GM23248 (cell line): Measurements from ENCODE around the gene RNU4-1. TPM values are rescaled to one million over a fixed set of nuclear protein-coding genes. Genes with fewer than 3 reads are reported as not detected.

Experiments
- DNase-seq: peaks from one replicate; pipeline ENCODE4 v3.0.0-alpha.2; 2015
- H2AFZ ChIP-seq: fragments of 200-600 bp; sonication (generic); 2 replicates; pipeline ENCODE4 v1.6.1; 2016; ENCODE audit warnings: antibody characterized with exemption
- H3F3A ChIP-seq: fragments of 200-600 bp; sonication (generic); 2 replicates; pipeline ENCODE4 v1.6.1; 2016; ENCODE audit warnings: mild to moderate bottlenecking, antibody characterized with exemption, mixed run types; ENCODE audit not compliant: insufficient read depth
- H3K27ac ChIP-seq: fragments of 200-600 bp; sonication (generic); 2 replicates; pipeline ENCODE4 v1.5.1; 2016; ENCODE audit warnings: mild to moderate bottlenecking
- H3K27me3 ChIP-seq: fragments of 200-600 bp; sonication (generic); replicated peaks from 2 replicates; pipeline ENCODE4 v1.6.1; 2016; ENCODE audit warnings: mild to moderate bottlenecking; ENCODE audit not compliant: insufficient read depth
- H3K36me3 ChIP-seq: fragments of 200-600 bp; sonication (generic); 2 replicates; pipeline ENCODE4 v1.6.1; 2016; ENCODE audit warnings: low read depth, mild to moderate bottlenecking
- H3K4me1 ChIP-seq: fragments of 200-600 bp; sonication (generic); 2 replicates; pipeline ENCODE4 v1.6.1; 2016; ENCODE audit warnings: mild to moderate bottlenecking; ENCODE audit not compliant: insufficient read depth
- H3K4me2 ChIP-seq: fragments of 200-600 bp; sonication (generic); one replicate; pipeline ENCODE4 v1.6.1; 2016; ENCODE audit warnings: mild to moderate bottlenecking; ENCODE audit not compliant: unreplicated experiment
- H3K4me3 ChIP-seq: fragments of 200-600 bp; sonication (generic); 2 replicates; pipeline ENCODE4 v1.5.1; 2016; ENCODE audit warnings: mild to moderate bottlenecking
- H3K79me2 ChIP-seq: fragments of 200-600 bp; sonication (generic); 2 replicates; pipeline ENCODE4 v1.6.1; 2016; ENCODE audit warnings: mild to moderate bottlenecking; ENCODE audit not compliant: insufficient read depth
- H3K9ac ChIP-seq: fragments of 200-600 bp; sonication (generic); 2 replicates; pipeline ENCODE4 v1.6.1; 2016; ENCODE audit warnings: mild to moderate bottlenecking
- H3K9me2 ChIP-seq: fragments of 200-600 bp; sonication (generic); 2 replicates; pipeline ENCODE4 v1.6.1; 2016; ENCODE audit warnings: mixed run types, mild to moderate bottlenecking, moderate library complexity; ENCODE audit not compliant: insufficient read depth
- H3K9me3 ChIP-seq: fragments of 200-600 bp; sonication (generic); one replicate; pipeline ENCODE4 v1.6.1; 2017; ENCODE audit warnings: low read depth
- H4K20me1 ChIP-seq: fragments of 200-600 bp; sonication (generic); 2 replicates; pipeline ENCODE4 v1.6.0; 2016; ENCODE audit not compliant: insufficient read depth
- EZH2 ChIP-seq: fragments of 200-600 bp; sonication (generic); IDR thresholded peaks from 2 replicates; pipeline ENCODE4 v1.6.1; 2018; ENCODE audit warnings: antibody characterized with exemption, mild to moderate bottlenecking; ENCODE audit not compliant: insufficient read depth, poor library complexity, severe bottlenecking
- EZH2phosphoT487 ChIP-seq: fragments of 200-600 bp; sonication (generic); IDR thresholded peaks from 2 replicates; pipeline ENCODE4 v1.6.1; 2018; ENCODE audit warnings: antibody characterized with exemption, moderate library complexity, mild to moderate bottlenecking, low read depth; ENCODE audit not compliant: insufficient read depth
- WGBS, 2 experiments: methylation state at CpG; one replicate each; pipeline ENCODE4 v1.1.6; 2015 to 2017; ENCODE audit warnings: low lambda C conversion rate in 2 of 2, low coverage in 1 of 2; ENCODE audit errors: missing lambda C conversion rate in 2 of 2; 5-methylcytosine and 5-hydroxymethylcytosine counted together
- in situ Hi-C: fragments of 300-500 bp; cut with MboI; formaldehyde crosslinking; loops from 2 replicates; pipeline ENCODE4 v1.15.0; 2020
- polyA plus RNA-seq: library from polyadenylated mRNA; unstranded; fragments of >200 nt; fragmentation: Nextera tagmentation; extraction: Ambion mirVana; gene quantifications from 2 replicates; pipeline ENCODE4 v1.2.1, GENCODE V29; 2016
- total RNA-seq: library from RNA; depleted of rRNA; stranded (reverse); fragments of >200 nt; shearing (Covaris generic); gene quantifications from 2 replicates; pipeline ENCODE4 v1.2.3, GENCODE V29; 2014

RNU4-1 gene
- total and polyA plus RNA-seq, 2 experiments from 2014 or later: not detected

GRCh38 chr12:120266180-120266870, 26.7 kb downstream of the RNU4-1 start:
- 33 to 38% methylated on average over 8 of the region's 8 CpGs for WGBS, 2 experiments
- H4K20me1 ChIP-seq: no peaks in the 10 kb centered on the region
- H3K4me1 ChIP-seq: peaks cover 16% of the 10 kb centered on the region
- no peak overlapping the region for H3K9ac ChIP-seq
- no peaks in the 10 kb centered on the region for H3K9me2 ChIP-seq
- no peaks in the 10 kb centered on the region for H3K27me3 ChIP-seq
- H3K4me3 ChIP-seq: no peak overlapping the region
- H3K9me3 ChIP-seq: no peaks in the 10 kb centered on the region
- H2AFZ ChIP-seq: no peak overlapping the region
- in situ Hi-C loops: no loop called here
- no peak for DNase-seq
- H3K79me2 ChIP-seq: peaks cover 41% of the 10 kb centered on the region
- H3F3A ChIP-seq: peaks cover 36% of the 10 kb centered on the region
- no peak overlapping the region for H3K27ac ChIP-seq
- no peak overlapping the region for H3K4me2 ChIP-seq
- H3K36me3 ChIP-seq: no peaks in the 10 kb centered on the region
- TF ChIP-seq EZH2: no peak

GRCh38 chr12:120265473-120266179, 27.4 kb downstream of the RNU4-1 start, which contains the start of gene PXN:
PXN (minus strand) TSS chr12:120265730; CDS start chr12:120265629, 101 bp downstream.
- H2AFZ ChIP-seq: no peak within 1 kb of the TSS
- in situ Hi-C loops: no loop called here
- peak within 1 kb of the TSS; percentile 94 for H3K4me2 ChIP-seq

GRCh38 chr12:120264904-120265472, 28.0 kb downstream of the RNU4-1 start:
- H3K79me2 ChIP-seq: peaks cover 55% of the 10 kb centered on the region
- peak overlapping the region; percentile 94 for H3K4me2 ChIP-seq
- H4K20me1 ChIP-seq: no peaks in the 10 kb centered on the region
- peaks cover 47% of the 10 kb centered on the region for H3F3A ChIP-seq
- no peaks in the 10 kb centered on the region for H3K27me3 ChIP-seq
- H3K36me3 ChIP-seq: no peaks in the 10 kb centered on the region
- peak overlapping the region; percentile 93 for H3K9ac ChIP-seq
- no peaks in the 10 kb centered on the region for H3K9me3 ChIP-seq
- peak overlapping the region; percentile 82 for H3K4me3 ChIP-seq
- DNase-seq: no peak
- peaks cover 24% of the 10 kb centered on the region for H3K4me1 ChIP-seq
- no peaks in the 10 kb centered on the region for H3K9me2 ChIP-seq
- in situ Hi-C loops: no loop called here
- no peak overlapping the region for H2AFZ ChIP-seq
- WGBS, 2 experiments: 0 to 2% methylated on average over 17 to 20 of the region's 29 CpGs
- H3K27ac ChIP-seq: peak overlapping the region; percentile 82
- TF ChIP-seq EZH2phosphoT487: no peak
- TF ChIP-seq EZH2: no peak

More at GRCh38 chr12:120265473-120266179, 27.4 kb downstream of the RNU4-1 start, which contains the start of gene PXN:
- peak within 1 kb of the TSS; percentile 82 for H3K4me3 ChIP-seq
- H3K27ac ChIP-seq: peak within 1 kb of the TSS; percentile 82
- TF ChIP-seq EZH2: no peak
- no peak for TF ChIP-seq EZH2phosphoT487
- peaks cover 23% of the 10 kb centered on the region for H3K4me1 ChIP-seq
- H3K79me2 ChIP-seq: peaks cover 48% of the 10 kb centered on the region
- no peaks in the 10 kb centered on the region for H3K9me3 ChIP-seq
- peaks cover 42% of the 10 kb centered on the region for H3F3A ChIP-seq
- peak; percentile 92 for DNase-seq
- peak within 1 kb of the TSS; percentile 93 for H3K9ac ChIP-seq
- no peaks in the 10 kb centered on the region for H4K20me1 ChIP-seq
- no peaks in the 10 kb centered on the region for H3K9me2 ChIP-seq
- H3K36me3 ChIP-seq: no peaks in the 10 kb centered on the region
- no peaks in the 10 kb centered on the region for H3K27me3 ChIP-seq
- WGBS, 2 experiments: 1% methylated on average over 38 to 59 of the region's 81 CpGs

- in situ Hi-C loops: no loop called here
- Histone ChIP-seq H3K9me2 (no peaks in the 10 kb centered on the region), H3F3A (peaks cover 54% of the 10 kb centered on the region), H3K4me1 (peaks cover 30% of the 10 kb centered on the region), H3K79me2 (peaks cover 62% of the 10 kb centered on the region), H3K27ac (peak overlapping the region; percentile 82), H4K20me1 (no peaks in the 10 kb centered on the region), H3K27me3 (no peaks in the 10 kb centered on the region), H3K9me3 (no peaks in the 10 kb centered on the region), H3K9ac (peak overlapping the region; percentile 93), H3K36me3 (no peaks in the 10 kb centered on the region), H3K4me3 (peak overlapping the region; percentile 82), H2AFZ (no peak overlapping the region), H3K4me2 (peak overlapping the region; percentile 94)
- WGBS, 2 experiments: 1% methylated on average over 15 of the region's 15 CpGs
- peak; percentile 58 for DNase-seq
- TF ChIP-seq EZH2: no peak
- TF ChIP-seq EZH2phosphoT487: no peak
These were observed 28.7 kb downstream of the RNU4-1 start for GRCh38 chr12:120264086-120264903.
